H9 (cell line): ENCODE results near the gene DNASE1L1. TPM values are rescaled to one million over a fixed set of nuclear protein-coding genes. Genes with fewer than 3 reads are reported as not detected.

Experiments
- DNase-seq: peaks from one replicate; pipeline ENCODE4 v3.0.0-alpha.2; 2017
- H2AFZ ChIP-seq: one replicate; pipeline ENCODE4 v1.6.1; 2013; ENCODE audit warnings: mild to moderate bottlenecking, low read length, control low read depth, moderate library complexity
- H2AK5ac ChIP-seq: 2 replicates; pipeline ENCODE4 v1.6.1; 2013; ENCODE audit warnings: low read length, control low read depth, mixed read lengths; ENCODE audit not compliant: insufficient read length
- H2BK120ac ChIP-seq: one replicate; pipeline ENCODE4 v1.6.1; 2013; ENCODE audit warnings: low read depth, mild to moderate bottlenecking, low read length, control low read depth, inconsistent platforms; ENCODE audit not compliant: poor library complexity, severe bottlenecking
- H2BK12ac ChIP-seq: 2 replicates; pipeline ENCODE4 v1.6.1; 2013; ENCODE audit warnings: low read length, control low read depth, mixed read lengths, low read depth; ENCODE audit not compliant: insufficient read length
- H2BK15ac ChIP-seq: 2 replicates; pipeline ENCODE4 v1.6.1; 2013; ENCODE audit warnings: low read depth, low read length, control low read depth
- H2BK20ac ChIP-seq: one replicate; pipeline ENCODE4 v1.6.1; 2013; ENCODE audit warnings: low read depth, mild to moderate bottlenecking, low read length, control low read depth, inconsistent platforms; ENCODE audit not compliant: poor library complexity, severe bottlenecking
- H2BK5ac ChIP-seq: 2 replicates; pipeline ENCODE4 v1.6.1; 2013; ENCODE audit warnings: low read length, control low read depth, mixed read lengths; ENCODE audit not compliant: insufficient read length
- H3K14ac ChIP-seq: 2 replicates; pipeline ENCODE4 v1.6.1; 2013; ENCODE audit warnings: low read length, control low read depth; ENCODE audit not compliant: insufficient read depth
- H3K18ac ChIP-seq: 2 replicates; pipeline ENCODE4 v1.6.1; 2013; ENCODE audit warnings: low read depth, mild to moderate bottlenecking, mixed read lengths, low read length, control low read depth; ENCODE audit not compliant: insufficient read length
- H3K23ac ChIP-seq: 2 replicates; pipeline ENCODE4 v1.6.1; 2013; ENCODE audit warnings: low read length, control low read depth, mixed read lengths, low read depth; ENCODE audit not compliant: insufficient read length
- H3K23me2 ChIP-seq: 2 replicates; pipeline ENCODE4 v1.6.1; 2013; ENCODE audit warnings: low read depth, mild to moderate bottlenecking, mixed read lengths, low read length, control low read depth; ENCODE audit not compliant: insufficient read length, poor library complexity, severe bottlenecking
- H3K27ac ChIP-seq: 2 replicates; pipeline ENCODE4 v1.5.1; 2013; ENCODE audit warnings: low read length, control low read depth, mixed read lengths, low read depth; ENCODE audit not compliant: insufficient read length
- H3K27me3 ChIP-seq: 2 replicates; pipeline ENCODE4 v1.6.1; 2013; ENCODE audit warnings: low read length, control low read depth, inconsistent platforms; ENCODE audit not compliant: insufficient read depth
- H3K4ac ChIP-seq: 2 replicates; pipeline ENCODE4 v1.6.1; 2013; ENCODE audit warnings: low read depth, mild to moderate bottlenecking, control low read depth, inconsistent platforms, low read length, moderate library complexity
- H3K4me1 ChIP-seq: 2 replicates; pipeline ENCODE4 v1.6.1; 2013; ENCODE audit warnings: low read length, control low read depth, inconsistent platforms; ENCODE audit not compliant: insufficient read depth
- H3K4me2 ChIP-seq: 2 replicates; pipeline ENCODE4 v1.6.1; 2013; ENCODE audit warnings: low read length, control low read depth, mixed read lengths; ENCODE audit not compliant: insufficient read length, insufficient read depth
- H3K56ac ChIP-seq: 2 replicates; pipeline ENCODE4 v1.6.1; 2013; ENCODE audit warnings: low read depth, mild to moderate bottlenecking, mixed read lengths, low read length, control low read depth; ENCODE audit not compliant: insufficient read length
- H3K79me1 ChIP-seq: 2 replicates; pipeline ENCODE4 v1.6.1; 2013; ENCODE audit warnings: low read depth, mild to moderate bottlenecking, moderate library complexity, low read length, control low read depth, inconsistent platforms; ENCODE audit not compliant: insufficient read depth, poor library complexity, severe bottlenecking
- H3K79me2 ChIP-seq: 2 replicates; pipeline ENCODE4 v1.6.1; 2013; ENCODE audit warnings: low read length, control low read depth, inconsistent platforms; ENCODE audit not compliant: insufficient read depth
- H3K9ac ChIP-seq: 2 replicates; pipeline ENCODE4 v1.6.1; 2013; ENCODE audit warnings: low read length, control low read depth, mixed read lengths; ENCODE audit not compliant: insufficient read length; ENCODE audit errors: extremely low read depth
- H3K9me3 ChIP-seq: one replicate; pipeline ENCODE4 v1.6.1; 2013; ENCODE audit warnings: low read depth, low read length, inconsistent platforms; ENCODE audit not compliant: control insufficient read depth
- H3T11ph ChIP-seq: one replicate; pipeline ENCODE4 v1.6.1; 2013; ENCODE audit warnings: mild to moderate bottlenecking, low read length, control low read depth, inconsistent platforms
- H4K20me1 ChIP-seq: one replicate; pipeline ENCODE4 v1.6.1; 2013; ENCODE audit not compliant: control insufficient read depth, insufficient read length, insufficient read depth
- H4K5ac ChIP-seq: 2 replicates; pipeline ENCODE4 v1.6.1; 2013; ENCODE audit warnings: low read depth, mild to moderate bottlenecking, mixed read lengths, low read length, control low read depth; ENCODE audit not compliant: insufficient read length
- H4K8ac ChIP-seq: replicated peaks from 2 replicates; pipeline ENCODE4 v1.6.1; 2013; ENCODE audit warnings: low read length, control low read depth, mixed read lengths, low read depth; ENCODE audit not compliant: insufficient read length
- H4K91ac ChIP-seq: 2 replicates; pipeline ENCODE4 v1.6.1; 2013; ENCODE audit warnings: low read depth, mild to moderate bottlenecking, moderate library complexity, mixed read lengths, low read length, control low read depth; ENCODE audit not compliant: insufficient read length
- H3K27ac Mint-ChIP-seq, 3 experiments: 2 replicates in 2 of 3; 3 replicates in 1 of 3; pipeline ENCODE4 v1.8.0; 2020 to 2021; ENCODE audit warnings: mixed read lengths in 3 of 3, mild to moderate bottlenecking in 1 of 3, moderate library complexity in 1 of 3
- H3K27me3 Mint-ChIP-seq: 2 replicates; pipeline ENCODE4 v1.8.0; 2021; ENCODE audit warnings: low read depth, mild to moderate bottlenecking, moderate library complexity, mixed read lengths
- H3K36me3 Mint-ChIP-seq, 3 experiments: 2 replicates in 2 of 3; 3 replicates in 1 of 3; pipeline ENCODE4 v1.8.0; 2020 to 2021; ENCODE audit warnings: low read depth in 3 of 3, mixed read lengths in 3 of 3; ENCODE audit not compliant: insufficient read depth in 1 of 3
- H3K4me1 Mint-ChIP-seq, 2 experiments: 2 replicates each; pipeline ENCODE4 v1.8.0; 2020; ENCODE audit warnings: mixed read lengths in 2 of 2
- H3K4me3 Mint-ChIP-seq, 2 experiments: 2 replicates in 1 of 2; 3 replicates in 1 of 2; pipeline ENCODE4 v1.8.0; 2020 to 2021; ENCODE audit warnings: mild to moderate bottlenecking in 2 of 2, mixed read lengths in 2 of 2, moderate library complexity in 1 of 2
- H3K9me3 Mint-ChIP-seq, 2 experiments: 2 replicates in 1 of 2; 3 replicates in 1 of 2; pipeline ENCODE4 v1.8.0; 2020; ENCODE audit warnings: mild to moderate bottlenecking in 2 of 2, mixed read lengths in 2 of 2, moderate library complexity in 1 of 2
- WGBS: extraction: QIAGEN DNeasy Blood & Tissue Kit; methylation state at CpG from one replicate; pipeline ENCODE4 v1.1.7; 2013; ENCODE audit warnings: missing lambda C conversion rate, low lambda C conversion rate, mixed read lengths; ENCODE audit not compliant: insufficient read length; ENCODE audit errors: extremely low coverage; 5-methylcytosine and 5-hydroxymethylcytosine counted together
- total RNA-seq: library from RNA; stranded (reverse); gene quantifications from 2 replicates; pipeline ENCODE4 v1.2.1, GENCODE V29; 2021
- TF ChIP-seq, protein P1 (sequence below): fragments of 200-600 bp; sonication (generic); conservative IDR thresholded peaks from 3 replicates; pipeline ENCODE4 v1.8.0; 2021; ENCODE audit warnings: antibody characterized with exemption, mild to moderate bottlenecking

DNASE1L1 gene
- total RNA-seq, 1 experiment from 2014 or later, result 14.5 TPM

DNA sequence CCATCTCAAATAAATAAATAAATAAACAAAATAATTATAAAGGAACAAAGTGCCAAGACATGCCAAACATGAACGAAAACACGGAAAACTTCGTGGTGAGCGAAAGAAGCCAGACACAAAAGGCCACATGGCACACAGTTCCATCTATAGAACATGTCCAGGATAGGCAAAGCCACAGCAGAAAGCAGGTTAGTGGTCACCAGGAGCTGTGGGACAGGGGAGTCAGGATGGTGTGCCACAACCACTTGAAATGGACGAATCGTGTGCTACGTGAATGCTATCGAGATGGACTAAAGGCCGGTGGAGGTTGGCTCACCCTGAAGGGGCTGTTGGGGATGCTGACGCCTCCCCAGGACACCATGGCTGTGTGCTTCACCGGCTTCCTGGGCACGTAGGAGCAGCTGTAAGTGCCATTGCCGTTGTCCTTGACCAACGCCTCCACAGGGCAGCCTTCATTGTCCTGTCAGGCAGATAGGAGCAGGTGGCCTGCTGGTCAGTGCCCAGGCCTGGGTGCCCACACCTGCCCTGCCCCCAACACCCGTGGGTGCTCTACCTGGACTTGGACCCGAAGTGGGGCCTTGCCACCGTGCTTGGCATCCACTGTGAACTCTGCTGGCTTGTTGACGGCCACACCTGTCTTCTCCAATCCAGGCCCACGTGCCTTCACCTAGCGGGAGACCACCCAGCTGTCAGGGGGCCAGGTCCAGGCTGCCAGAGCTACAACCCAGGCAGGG lies 45.2 kb downstream of the DNASE1L1 start:
- Mint-ChIP-seq H3K4me3 (peak overlapping the region in 1 of 2 experiments; percentile 31; a peak in 1 of 5 replicates), H3K36me3 (peaks cover 40 to 84% (median 80%) of the 10 kb centered on the region in 3 experiments)

More for the DNA sequence above, 45.2 kb downstream of the DNASE1L1 start:
- Histone ChIP-seq H3K56ac (no peak overlapping the region), H4K91ac (no peak overlapping the region), H2BK5ac (no peak overlapping the region), H2AK5ac (no peak overlapping the region), H2BK15ac (no peak overlapping the region), H3K9me3 (peaks cover 12% of the 10 kb centered on the region), H2BK20ac (no peak overlapping the region), H3K4ac (no peak overlapping the region), H4K5ac (no peak overlapping the region), H2AFZ (no peak overlapping the region), H2BK120ac (no peak overlapping the region), H3K27ac (no peak overlapping the region), H3K79me1 (no peaks in the 10 kb centered on the region), H3K27me3 (no peaks in the 10 kb centered on the region), H3T11ph (no peak overlapping the region), H3K4me2 (no peak overlapping the region), H2BK12ac (no peak overlapping the region), H4K8ac (no peak overlapping the region), H3K18ac (no peak overlapping the region), H3K4me1 (no peaks in the 10 kb centered on the region), H3K79me2 (peaks cover 5% of the 10 kb centered on the region; the same call in 1 of the 2 replicates), H4K20me1 (no peaks in the 10 kb centered on the region), H3K23ac (no peak overlapping the region), H3K14ac (no peak overlapping the region), H3K9ac (no peak overlapping the region), H3K23me2 (peaks cover 3% of the 10 kb centered on the region)
- H3K4me1 Mint-ChIP-seq, result 0 out of 4 replicates have a peak, but pooled peaks cover 0 to 5% of the 10 kb centered on the region in 2 experiments
- no peak for DNase-seq
- peak overlapping the region in 1 of 3 experiments; percentile 57; a peak in 1 of 7 replicates for H3K27ac Mint-ChIP-seq
- peaks cover 5% of the 10 kb centered on the region for H3K27me3 Mint-ChIP-seq
- peaks cover 48 to 70% of the 10 kb centered on the region in 2 experiments for H3K9me3 Mint-ChIP-seq
- WGBS, result no CpG with 5 or more reads among the region's 20 CpGs
- TF ChIP-seq, protein P1, sequence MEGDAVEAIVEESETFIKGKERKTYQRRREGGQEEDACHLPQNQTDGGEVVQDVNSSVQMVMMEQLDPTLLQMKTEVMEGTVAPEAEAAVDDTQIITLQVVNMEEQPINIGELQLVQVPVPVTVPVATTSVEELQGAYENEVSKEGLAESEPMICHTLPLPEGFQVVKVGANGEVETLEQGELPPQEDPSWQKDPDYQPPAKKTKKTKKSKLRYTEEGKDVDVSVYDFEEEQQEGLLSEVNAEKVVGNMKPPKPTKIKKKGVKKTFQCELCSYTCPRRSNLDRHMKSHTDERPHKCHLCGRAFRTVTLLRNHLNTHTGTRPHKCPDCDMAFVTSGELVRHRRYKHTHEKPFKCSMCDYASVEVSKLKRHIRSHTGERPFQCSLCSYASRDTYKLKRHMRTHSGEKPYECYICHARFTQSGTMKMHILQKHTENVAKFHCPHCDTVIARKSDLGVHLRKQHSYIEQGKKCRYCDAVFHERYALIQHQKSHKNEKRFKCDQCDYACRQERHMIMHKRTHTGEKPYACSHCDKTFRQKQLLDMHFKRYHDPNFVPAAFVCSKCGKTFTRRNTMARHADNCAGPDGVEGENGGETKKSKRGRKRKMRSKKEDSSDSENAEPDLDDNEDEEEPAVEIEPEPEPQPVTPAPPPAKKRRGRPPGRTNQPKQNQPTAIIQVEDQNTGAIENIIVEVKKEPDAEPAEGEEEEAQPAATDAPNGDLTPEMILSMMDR, result no peak
